ENCODE data around the gene DEDD2.

Gene DEDD2

DNA sequence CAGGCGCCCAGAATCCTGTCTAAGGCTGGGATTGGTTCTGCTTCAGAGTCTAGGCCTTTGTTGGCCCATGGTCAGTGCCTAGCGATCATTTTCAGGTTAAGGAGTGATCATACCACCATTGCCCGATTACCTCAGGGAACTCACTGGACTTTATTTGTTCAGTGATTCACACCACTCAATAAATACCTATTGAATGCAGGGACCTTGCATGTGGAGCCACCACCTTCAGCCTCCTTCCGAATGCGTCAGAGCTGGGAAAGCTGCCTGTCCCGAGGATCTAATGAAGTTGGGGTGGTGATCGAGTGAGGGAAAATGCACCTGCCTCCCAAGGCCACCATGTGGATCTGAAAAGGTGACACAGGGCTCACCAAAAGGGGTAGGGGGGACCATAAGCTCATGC is 45.2 kb downstream of the DEDD2 start:
- H3K4me2 ChIP-seq (ENCODE audit: low read depth, low read length, poor library complexity, severe bottlenecking): no peak overlapping the region
- TF ChIP-seq EZH2phosphoT487 (IDR thresholded peaks at IDR 0.05; ENCODE audit: borderline replicate concordance): no peak
- TF ChIP-seq, protein P1, sequence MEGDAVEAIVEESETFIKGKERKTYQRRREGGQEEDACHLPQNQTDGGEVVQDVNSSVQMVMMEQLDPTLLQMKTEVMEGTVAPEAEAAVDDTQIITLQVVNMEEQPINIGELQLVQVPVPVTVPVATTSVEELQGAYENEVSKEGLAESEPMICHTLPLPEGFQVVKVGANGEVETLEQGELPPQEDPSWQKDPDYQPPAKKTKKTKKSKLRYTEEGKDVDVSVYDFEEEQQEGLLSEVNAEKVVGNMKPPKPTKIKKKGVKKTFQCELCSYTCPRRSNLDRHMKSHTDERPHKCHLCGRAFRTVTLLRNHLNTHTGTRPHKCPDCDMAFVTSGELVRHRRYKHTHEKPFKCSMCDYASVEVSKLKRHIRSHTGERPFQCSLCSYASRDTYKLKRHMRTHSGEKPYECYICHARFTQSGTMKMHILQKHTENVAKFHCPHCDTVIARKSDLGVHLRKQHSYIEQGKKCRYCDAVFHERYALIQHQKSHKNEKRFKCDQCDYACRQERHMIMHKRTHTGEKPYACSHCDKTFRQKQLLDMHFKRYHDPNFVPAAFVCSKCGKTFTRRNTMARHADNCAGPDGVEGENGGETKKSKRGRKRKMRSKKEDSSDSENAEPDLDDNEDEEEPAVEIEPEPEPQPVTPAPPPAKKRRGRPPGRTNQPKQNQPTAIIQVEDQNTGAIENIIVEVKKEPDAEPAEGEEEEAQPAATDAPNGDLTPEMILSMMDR (conservative IDR thresholded peaks at IDR 0.05; ENCODE audit: low read length): no peak
- H2AFZ ChIP-seq (ENCODE audit: low read length): no peak overlapping the region
- H3K9me2 ChIP-seq (replicated peaks; ENCODE audit: low read depth, low read length): no peaks in the 10 kb centered on the region
- H3K4me1 ChIP-seq (ENCODE audit: insufficient read depth, low read length, poor library complexity, severe bottlenecking): no peaks in the 10 kb centered on the region
- no peaks in the 10 kb centered on the region for H3K9me3 ChIP-seq (ENCODE audit: insufficient read depth, low read depth, low read length)
- no peaks in the 10 kb centered on the region for H3F3A ChIP-seq (ENCODE audit: low read depth)
- no peaks in the 10 kb centered on the region for H3K36me3 ChIP-seq (ENCODE audit: insufficient read depth, low read length)
- H3K27me3 ChIP-seq (ENCODE audit: insufficient read depth, low read length, poor library complexity, severe bottlenecking): peaks cover 9% of the 10 kb centered on the region
- H3K9ac ChIP-seq (ENCODE audit: low read depth, low read length, poor library complexity, severe bottlenecking): no peak overlapping the region
- no peaks in the 10 kb centered on the region for H3K79me2 ChIP-seq (ENCODE audit: insufficient read depth, low read length)
- H4K20me1 ChIP-seq (ENCODE audit: insufficient read depth, low read length, poor library complexity, severe bottlenecking): no peaks in the 10 kb centered on the region
- H3K4me3 ChIP-seq (ENCODE audit: low read length, poor library complexity, severe bottlenecking): no peak overlapping the region

DNA sequence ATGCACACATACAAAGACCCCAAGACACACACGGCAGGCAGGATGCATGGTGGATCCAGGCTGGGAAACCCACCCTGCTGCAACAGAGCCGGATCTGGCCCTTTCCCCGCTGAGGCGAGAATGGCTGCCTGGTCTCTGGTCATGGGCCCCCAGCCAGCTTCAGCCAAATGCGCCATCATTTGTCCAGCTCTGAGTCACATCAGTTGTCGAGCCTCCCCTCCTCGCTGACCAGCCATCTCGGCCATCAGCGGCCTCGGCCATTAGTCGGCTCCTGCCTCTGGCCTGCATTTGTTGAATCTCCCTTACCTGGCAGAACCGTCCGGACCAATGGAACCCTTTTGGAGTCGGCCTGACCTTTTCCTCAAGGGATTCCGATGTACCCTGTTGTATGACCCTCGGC is 46.8 kb downstream of the DEDD2 start:
- Histone ChIP-seq H3K4me1 (ENCODE audit: insufficient read depth, low read length, poor library complexity, severe bottlenecking) (no peaks in the 10 kb centered on the region), H3K27me3 (ENCODE audit: insufficient read depth, low read length, poor library complexity, severe bottlenecking) (no peaks in the 10 kb centered on the region), H3K9ac (ENCODE audit: low read depth, low read length, poor library complexity, severe bottlenecking) (no peak overlapping the region), H3K9me3 (ENCODE audit: insufficient read depth, low read depth, low read length) (no peaks in the 10 kb centered on the region), H4K20me1 (ENCODE audit: insufficient read depth, low read length, poor library complexity, severe bottlenecking) (no peaks in the 10 kb centered on the region), H3K9me2 (replicated peaks; ENCODE audit: low read depth, low read length) (no peaks in the 10 kb centered on the region), H3K4me2 (ENCODE audit: low read depth, low read length, poor library complexity, severe bottlenecking) (no peak overlapping the region), H3K4me3 (ENCODE audit: low read length, poor library complexity, severe bottlenecking) (no peak overlapping the region), H3F3A (ENCODE audit: low read depth) (no peaks in the 10 kb centered on the region), H3K79me2 (ENCODE audit: insufficient read depth, low read length) (no peaks in the 10 kb centered on the region), H2AFZ (ENCODE audit: low read length) (no peak overlapping the region), H3K36me3 (ENCODE audit: insufficient read depth, low read length) (no peaks in the 10 kb centered on the region)
- TF ChIP-seq, protein P1 (conservative IDR thresholded peaks at IDR 0.05; ENCODE audit: low read length): no peak
- TF ChIP-seq EZH2phosphoT487 (IDR thresholded peaks at IDR 0.05; ENCODE audit: borderline replicate concordance): no peak

DNA sequence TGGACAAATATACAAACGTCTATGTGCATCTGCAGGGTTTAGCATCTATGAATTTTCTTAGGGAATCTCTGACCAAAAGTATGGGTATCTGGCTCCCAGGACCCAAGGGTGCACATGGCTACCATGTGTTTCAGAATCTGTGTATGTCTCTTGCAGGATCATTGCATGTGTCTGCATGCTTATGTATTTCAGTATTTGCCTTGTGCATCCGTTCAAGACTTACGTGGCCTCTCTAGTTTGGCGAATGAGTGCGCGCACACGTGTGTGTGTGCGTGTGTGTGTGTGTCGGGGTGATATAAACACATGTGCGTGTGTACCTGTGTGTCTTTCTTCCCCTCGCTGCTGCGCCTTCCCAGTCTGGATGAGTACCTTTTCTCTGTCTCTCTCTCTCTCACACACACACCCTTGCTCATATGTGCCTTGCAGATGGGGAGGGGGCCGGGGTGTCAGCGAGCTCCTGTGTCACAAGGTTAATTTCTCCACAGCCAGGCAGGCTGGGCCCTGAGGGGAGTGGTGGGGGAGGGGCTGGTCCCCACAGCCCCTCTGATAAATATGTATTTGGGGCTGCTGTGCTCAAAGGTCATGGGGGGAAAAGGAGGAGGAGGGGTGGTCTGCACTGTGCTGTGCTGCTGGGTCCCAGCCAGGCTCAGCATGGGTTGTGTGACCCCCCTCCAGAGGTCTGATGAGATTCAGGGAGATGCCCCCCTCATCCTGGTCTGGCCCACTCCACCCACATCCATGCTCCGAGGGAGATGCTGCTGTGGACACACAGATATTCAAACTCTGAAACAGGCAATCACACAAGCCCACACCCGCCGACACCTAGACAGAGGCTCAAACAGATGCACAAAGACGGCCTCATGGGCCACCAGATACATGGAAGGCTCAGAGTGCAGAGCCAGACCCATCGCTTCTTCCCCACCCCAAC is 47.7 kb downstream of the DEDD2 start:
- Histone ChIP-seq H3K27me3 (ENCODE audit: insufficient read depth, low read length, poor library complexity, severe bottlenecking) (no peaks in the 10 kb centered on the region), H3K9me3 (ENCODE audit: insufficient read depth, low read depth, low read length) (no peaks in the 10 kb centered on the region), H3K4me1 (ENCODE audit: insufficient read depth, low read length, poor library complexity, severe bottlenecking) (no peaks in the 10 kb centered on the region), H3K36me3 (ENCODE audit: insufficient read depth, low read length) (no peaks in the 10 kb centered on the region), H3K4me3 (ENCODE audit: low read length, poor library complexity, severe bottlenecking) (no peak overlapping the region), H3K4me2 (ENCODE audit: low read depth, low read length, poor library complexity, severe bottlenecking) (no peak overlapping the region), H2AFZ (ENCODE audit: low read length) (no peak overlapping the region), H3K79me2 (ENCODE audit: insufficient read depth, low read length) (no peaks in the 10 kb centered on the region), H3K9me2 (replicated peaks; ENCODE audit: low read depth, low read length) (no peaks in the 10 kb centered on the region), H4K20me1 (ENCODE audit: insufficient read depth, low read length, poor library complexity, severe bottlenecking) (no peaks in the 10 kb centered on the region), H3F3A (ENCODE audit: low read depth) (no peaks in the 10 kb centered on the region), H3K9ac (ENCODE audit: low read depth, low read length, poor library complexity, severe bottlenecking) (no peak overlapping the region)
- TF ChIP-seq, protein P1 (conservative IDR thresholded peaks at IDR 0.05; ENCODE audit: low read length): no peak
- no peak for TF ChIP-seq EZH2phosphoT487 (IDR thresholded peaks at IDR 0.05; ENCODE audit: borderline replicate concordance)

All from Loucy (cell line).